CD14-positive monocyte (primary cell): ENCODE measurements around the gene ZNF512. TPM values are rescaled to one million over a fixed set of nuclear protein-coding genes. Genes with fewer than 3 reads are reported as not detected.

Experiments
- DNase-seq, 3 donors: peaks; one replicate each; pipeline ENCODE4 v3.0.0-alpha.2; 2011 to 2022
- H2AFZ ChIP-seq: 2 replicates; pipeline ENCODE4 v1.6.0; 2012; ENCODE audit warnings: mild to moderate bottlenecking, low read depth, low read length, inconsistent platforms; ENCODE audit not compliant: insufficient read depth, poor library complexity, severe bottlenecking
- H3K27ac ChIP-seq, 2 donors: 1 replicate in 1 of 2; 2 replicates in 1 of 2; pipeline ENCODE4 v1.5.1; 2012 to 2013; ENCODE audit warnings: low read length in 2 of 2, control low read depth in 1 of 2, inconsistent platforms in 1 of 2, low read depth in 1 of 2, mild to moderate bottlenecking in 1 of 2
- H3K27me3 ChIP-seq, 2 donors: one replicate each; pipeline versions ENCODE4 v1.6.0 to v1.6.1; 2011 to 2013; ENCODE audit warnings: low read length in 2 of 2; ENCODE audit not compliant: control insufficient read depth in 2 of 2, insufficient read depth in 2 of 2
- H3K36me3 ChIP-seq, 2 donors: replicated peaks in 1 of 2; 1 replicate in 1 of 2; 2 replicates in 1 of 2; pipeline versions ENCODE4 v1.5.1 to v1.6.1; 2012 to 2013; ENCODE audit warnings: low read length in 2 of 2, control low read depth in 1 of 2, inconsistent platforms in 1 of 2, mild to moderate bottlenecking in 1 of 2; ENCODE audit not compliant: insufficient read depth in 2 of 2, control insufficient read depth in 1 of 2
- H3K4me1 ChIP-seq, 2 donors: 1 replicate in 1 of 2; 2 replicates in 1 of 2; pipeline versions ENCODE4 v1.5.1 to v1.6.1; 2012 to 2013; ENCODE audit warnings: low read length in 2 of 2, control low read depth in 1 of 2, inconsistent platforms in 1 of 2, mild to moderate bottlenecking in 1 of 2, moderate library complexity in 1 of 2; ENCODE audit not compliant: insufficient read depth in 2 of 2, control insufficient read depth in 1 of 2
- H3K4me2 ChIP-seq: replicated peaks from 2 replicates; pipeline ENCODE3; 2012; ENCODE audit warnings: low read length, moderate library complexity, mild to moderate bottlenecking; ENCODE audit not compliant: poor library complexity, severe bottlenecking; ENCODE audit errors: extremely low read depth
- H3K4me3 ChIP-seq, 3 experiments: fragments of 200-600 bp in 1 of 3; sonication (generic) in 1 of 3; replicated peaks in 1 of 3; 1 replicate in 2 of 3; 2 replicates in 1 of 3; pipeline ENCODE4 v1.5.1; 2011 to 2013; ENCODE audit warnings: low read length in 3 of 3, mild to moderate bottlenecking in 3 of 3, control low read depth in 2 of 3, low read depth in 2 of 3, inconsistent platforms in 1 of 3, moderate library complexity in 1 of 3
- H3K79me2 ChIP-seq: 2 replicates; pipeline ENCODE4 v1.6.0; 2012; ENCODE audit warnings: mild to moderate bottlenecking, control low read depth, inconsistent platforms, low read length, moderate library complexity; ENCODE audit not compliant: insufficient read depth
- H3K9ac ChIP-seq: 2 replicates; pipeline ENCODE4 v1.6.0; 2017; ENCODE audit warnings: low read length, mild to moderate bottlenecking; ENCODE audit not compliant: insufficient read depth, poor library complexity, severe bottlenecking
- H3K9me3 ChIP-seq, 2 donors: replicated peaks in 1 of 2; 1 replicate in 1 of 2; 2 replicates in 1 of 2; pipeline versions ENCODE4 v1.5.1 to v1.6.1; 2012 to 2013; ENCODE audit warnings: low read length in 2 of 2, control low read depth in 1 of 2; ENCODE audit not compliant: control insufficient read depth in 1 of 2, insufficient read depth in 1 of 2
- H4K20me1 ChIP-seq: 2 replicates; pipeline ENCODE4 v1.6.0; 2012; ENCODE audit warnings: mild to moderate bottlenecking, low read length, control low read depth, moderate library complexity; ENCODE audit not compliant: insufficient read depth
- H3K27ac Mint-ChIP-seq, 7 donors: one replicate each; pipeline ENCODE4 v1.8.0; 2020; ENCODE audit warnings: mild to moderate bottlenecking in 7 of 7, mixed read lengths in 7 of 7, moderate library complexity in 6 of 7, inconsistent platforms in 2 of 7
- H3K27me3 Mint-ChIP-seq, 3 donors: one replicate each; pipeline ENCODE4 v1.8.0; 2021 to 2022; ENCODE audit warnings: low read depth in 3 of 3, mild to moderate bottlenecking in 3 of 3, mixed read lengths in 3 of 3, moderate library complexity in 3 of 3, inconsistent platforms in 1 of 3
- H3K36me3 Mint-ChIP-seq, 2 donors: one replicate each; pipeline ENCODE4 v1.8.0; 2020; ENCODE audit warnings: mixed read lengths in 2 of 2, inconsistent platforms in 1 of 2, mild to moderate bottlenecking in 1 of 2
- H3K4me1 Mint-ChIP-seq: one replicate; pipeline ENCODE4 v1.8.0; 2020; ENCODE audit warnings: mild to moderate bottlenecking, mixed read lengths
- H3K4me3 Mint-ChIP-seq, 2 donors: one replicate each; pipeline ENCODE4 v1.8.0; 2020; ENCODE audit warnings: mild to moderate bottlenecking in 2 of 2, mixed read lengths in 2 of 2, moderate library complexity in 1 of 2
- H3K9me3 Mint-ChIP-seq, 7 donors: one replicate each; pipeline ENCODE4 v1.8.0; 2020 to 2022; ENCODE audit warnings: mixed read lengths in 7 of 7, mild to moderate bottlenecking in 6 of 7, moderate library complexity in 6 of 7, inconsistent platforms in 2 of 7
- CTCF ChIP-seq: fragments of 200-600 bp; IDR thresholded peaks from one replicate; pipeline ENCODE4 v1.8.0; 2022; ENCODE audit warnings: antibody characterized with exemption, mild to moderate bottlenecking
- WGBS: methylation state at CpG from one replicate; pipeline ENCODE4 v1.1.5; 2013; ENCODE audit warnings: missing lambda C conversion rate; ENCODE audit not compliant: insufficient coverage; 5-methylcytosine and 5-hydroxymethylcytosine counted together
- intact Hi-C, 2 donors: fragments of 100-400 bp; cut with micrococcal nuclease; formaldehyde crosslinking; loops; one replicate each; pipeline versions ENCODE4 v1.15.0 to v1.15.1; 2023
- polyA plus RNA-seq, 3 donors: library from polyadenylated mRNA; depleted of rRNA in 1 of 3; unstranded in 2 of 3; stranded (reverse) in 1 of 3; fragments of 300-500 nt in 2 of 3; fragments of >200 nt in 1 of 3; fragmentation: Illumina TruSeq in 2 of 3; gene quantifications; 1 replicate in 2 of 3; 2 replicates in 1 of 3; pipeline ENCODE4 v1.2.3, GENCODE V29; 2012 to 2021

Gene ZNF512
- polyA plus RNA-seq, 3 donors = 6.7 to 13.1 (median 12.8) TPM

- peak overlapping the region in 2 of 7 donors; percentile 12 to 75 for H3K27ac Mint-ChIP-seq
- no peak for DNase-seq
- no peak overlapping the region for H3K4me3 Mint-ChIP-seq
- H3K4me3 ChIP-seq = no peak overlapping the region
- no peaks in the 10 kb centered on the region for H4K20me1 ChIP-seq
- H3K27me3 Mint-ChIP-seq = no peaks in the 10 kb centered on the region
- H3K36me3 Mint-ChIP-seq = peaks cover 76 to 89% of the 10 kb centered on the region in 2 donors
- H3K9me3 Mint-ChIP-seq = no peaks in the 10 kb centered on the region
- intact Hi-C loops = no loop called here
- H3K36me3 ChIP-seq = peaks cover 92 to 95% of the 10 kb centered on the region in 2 donors
- no peaks in the 10 kb centered on the region for H3K79me2 ChIP-seq
- H3K9me3 ChIP-seq = no peaks in the 10 kb centered on the region
- H3K4me1 Mint-ChIP-seq = no peaks in the 10 kb centered on the region
- no peak overlapping the region for H3K27ac ChIP-seq
- no peak overlapping the region for H2AFZ ChIP-seq
- no peak for TF ChIP-seq CTCF
- no peaks in the 10 kb centered on the region for H3K27me3 ChIP-seq
- H3K9ac ChIP-seq = no peak overlapping the region
- H3K4me2 ChIP-seq = no peak overlapping the region
- no CpG with 5 or more reads among the region's 3 CpGs for WGBS
- H3K4me1 ChIP-seq = no peaks in the 10 kb centered on the region
Observed at GRCh38 chr2:27638037-27638637, 55.3 kb downstream of the ZNF512 start.

- Histone ChIP-seq H3K4me2 (no peak overlapping the region), H3K36me3 (peaks cover 93 to 95% of the 10 kb centered on the region in 2 donors), H3K4me1 (no peaks in the 10 kb centered on the region), H3K4me3 (no peak overlapping the region), H3K79me2 (no peaks in the 10 kb centered on the region), H3K27me3 (no peaks in the 10 kb centered on the region), H4K20me1 (no peaks in the 10 kb centered on the region), H3K9ac (no peak overlapping the region), H2AFZ (no peak overlapping the region), H3K9me3 (no peaks in the 10 kb centered on the region), H3K27ac (no peak overlapping the region)
- no CpG with 5 or more reads among the region's 3 CpGs for WGBS
- no peak for TF ChIP-seq CTCF
- no peak overlapping the region for H3K27ac Mint-ChIP-seq
- no peaks in the 10 kb centered on the region for H3K27me3 Mint-ChIP-seq
- no peaks in the 10 kb centered on the region for H3K4me1 Mint-ChIP-seq
- no peak overlapping the region for H3K4me3 Mint-ChIP-seq
- intact Hi-C loops = no loop called here
- no peak for DNase-seq
- H3K36me3 Mint-ChIP-seq = peaks cover 78 to 86% of the 10 kb centered on the region in 2 donors
- no peaks in the 10 kb centered on the region for H3K9me3 Mint-ChIP-seq
Observed at GRCh38 chr2:27638709-27639108, 55.9 kb downstream of the ZNF512 start.
